NCI-H2107 (cell line): ENCODE measurements around the gene RABGAP1L.
"Not testable (repeated sequence)": the region's sequence is repeated elsewhere in the genome, so short reads cannot be mapped to it uniquely, and the experiment has no call there.

Experiments
- DNase-seq: peaks from one replicate; lab custom pipeline; 2025; lab: John Stamatoyannopoulos, UW

The RABGAP1L gene

DNA sequence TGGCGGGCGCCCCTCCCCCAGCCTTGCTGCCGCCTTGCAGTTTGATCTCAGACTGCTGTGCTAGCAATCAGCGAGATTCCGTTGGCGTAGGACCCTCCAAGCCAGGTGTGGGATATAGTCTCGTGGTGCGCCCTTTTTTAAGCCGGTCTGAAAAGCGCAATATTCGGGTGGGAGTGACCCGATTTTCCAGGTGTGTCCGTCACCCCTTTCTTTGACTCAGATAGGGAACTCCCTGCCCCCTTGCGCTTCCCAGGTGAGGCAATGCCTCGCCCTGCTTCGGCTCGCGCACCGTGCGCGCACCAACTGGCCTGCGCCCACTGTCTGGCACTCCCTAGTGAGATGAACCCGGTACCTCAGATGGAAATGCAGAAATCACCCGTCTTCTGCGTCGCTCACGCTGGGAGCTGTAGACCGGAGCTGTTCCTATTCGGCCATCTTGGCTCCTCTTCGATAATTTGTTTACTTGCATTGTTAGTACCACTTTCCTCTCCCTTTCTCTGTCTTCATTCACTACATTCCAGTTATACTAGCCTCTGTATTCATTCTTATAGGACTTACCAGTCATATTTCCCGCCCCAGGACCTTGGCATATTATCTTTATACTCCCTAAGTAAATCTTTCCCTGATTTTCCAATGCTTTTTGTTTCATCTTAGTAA, 79.7 kb downstream of the RABGAP1L start:
- DNase-seq, result not testable (repeated sequence)

DNA sequence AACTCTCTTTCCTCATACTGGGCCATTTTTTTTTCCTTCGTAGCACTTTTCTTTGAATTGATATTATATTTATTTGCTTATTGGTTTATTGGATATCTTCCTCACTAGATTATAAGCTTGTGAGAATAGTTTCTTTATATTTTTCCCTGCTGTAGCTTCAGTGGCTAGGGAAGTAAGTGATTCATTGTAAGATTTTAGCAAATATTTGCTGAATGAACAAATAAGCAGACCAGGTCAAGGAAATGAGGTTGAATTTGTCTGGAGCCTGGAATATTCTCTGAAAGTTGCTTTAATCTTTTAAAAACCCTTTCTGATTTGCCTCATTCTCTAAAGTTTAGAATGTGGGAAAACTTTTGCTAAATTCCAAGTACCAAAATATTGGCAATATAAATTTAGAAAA, 80.2 kb downstream of the RABGAP1L start:
- DNase-seq, result no peak

DNA sequence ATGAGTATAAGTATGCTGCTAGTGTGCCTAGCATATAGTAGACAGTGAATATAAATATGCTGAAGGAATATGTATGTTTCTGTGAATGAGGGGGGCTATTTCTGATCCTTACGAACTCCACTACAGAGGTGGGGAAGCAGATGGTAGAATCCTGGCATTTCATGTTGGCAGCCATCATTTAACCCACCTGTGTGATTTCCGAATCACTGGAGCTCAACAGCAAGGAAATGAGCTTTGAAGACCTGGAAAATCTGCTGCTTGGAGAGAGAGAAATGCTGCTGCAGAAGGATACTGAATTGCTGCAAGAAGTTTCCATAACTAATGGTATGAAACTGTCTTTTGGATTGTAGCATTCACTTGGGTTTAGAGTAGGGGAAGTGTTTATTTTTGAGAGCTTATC, 83.5 kb downstream of the RABGAP1L start:
- no peak for DNase-seq

DNA sequence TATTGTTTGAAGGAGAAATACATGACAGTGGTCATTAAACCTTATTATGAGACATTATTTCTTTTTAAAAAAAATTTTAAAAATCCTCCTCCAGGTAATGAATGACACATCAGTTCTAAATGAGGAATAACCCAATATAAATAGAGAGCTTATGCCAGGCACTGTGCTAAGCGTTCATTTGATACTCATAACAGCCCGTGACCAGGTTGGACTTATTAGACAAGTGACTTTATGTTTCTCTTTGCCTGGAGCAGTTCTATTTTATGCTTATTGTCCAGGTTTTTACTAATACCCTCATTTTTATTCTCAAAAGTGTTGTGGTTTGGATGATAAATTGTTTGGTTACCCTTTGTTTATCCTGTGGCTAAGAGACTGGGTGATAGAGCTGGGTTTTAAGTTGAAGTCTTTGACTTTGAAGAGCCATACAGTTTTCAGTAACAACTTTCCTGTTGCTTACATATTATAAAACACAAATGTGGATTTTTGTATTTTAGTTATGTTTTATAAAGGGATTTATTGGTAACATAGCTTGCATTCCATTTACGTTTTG, 84.2 kb downstream of the RABGAP1L start:
- DNase-seq, result no peak

DNA sequence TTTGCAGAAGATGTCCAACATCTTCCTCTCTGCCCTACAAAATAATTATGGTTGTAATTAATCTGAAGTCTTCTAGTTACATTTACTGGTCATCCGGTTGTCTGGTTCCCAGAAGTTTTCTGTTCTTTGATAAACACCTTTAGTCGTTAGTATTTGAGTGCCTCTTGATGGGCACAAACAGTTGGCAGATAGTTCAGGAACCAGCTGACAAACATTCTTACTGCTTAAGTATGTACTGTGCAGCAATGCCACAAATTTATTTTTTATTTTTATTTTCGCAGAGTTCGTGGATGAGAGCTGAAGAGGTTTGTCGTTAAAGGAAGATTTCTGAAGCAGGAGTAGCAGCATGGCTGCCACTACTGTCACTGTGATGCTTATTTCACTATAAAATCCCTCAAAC, 84.7 kb downstream of the RABGAP1L start:
- DNase-seq, result no peak

DNA sequence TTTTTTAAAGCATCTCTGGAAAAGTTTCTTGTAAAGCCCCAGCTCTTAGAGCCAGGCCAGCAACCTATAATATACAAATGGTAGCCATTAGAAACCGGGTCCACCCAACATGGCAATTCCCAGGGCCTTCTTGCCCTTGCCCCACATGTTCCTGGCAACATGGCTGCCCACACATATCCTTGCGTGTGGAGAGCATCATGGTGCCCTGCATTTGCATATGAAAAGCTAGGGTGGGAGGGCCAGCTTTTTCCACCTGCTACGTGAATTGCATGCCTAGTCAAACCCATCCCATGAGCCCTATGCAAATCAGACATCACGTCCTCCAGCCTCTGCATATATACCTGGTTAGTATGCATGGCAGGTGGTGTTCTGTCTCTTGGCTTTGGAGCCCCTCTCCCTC, 88.2 kb downstream of the RABGAP1L start:
- no peak for DNase-seq

DNA sequence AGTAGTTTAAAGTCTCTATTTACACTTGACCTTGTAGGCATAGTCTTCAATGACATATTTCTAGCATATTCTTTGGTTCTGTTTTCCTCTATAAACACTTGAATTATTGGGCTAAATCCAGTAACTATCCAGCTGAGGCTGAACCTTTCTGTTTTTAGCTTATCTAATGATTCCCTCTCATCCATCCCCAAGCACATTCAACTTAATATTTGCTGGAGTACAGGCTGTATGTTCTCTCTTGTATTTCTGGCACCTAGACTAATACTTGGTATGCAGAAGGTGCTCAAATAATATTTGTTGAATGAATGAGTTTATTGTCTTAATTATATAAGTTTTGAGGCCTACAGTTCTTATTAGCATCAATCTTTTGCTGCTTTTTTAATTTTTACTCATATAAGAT, 88.7 kb downstream of the RABGAP1L start:
- no peak for DNase-seq

DNA sequence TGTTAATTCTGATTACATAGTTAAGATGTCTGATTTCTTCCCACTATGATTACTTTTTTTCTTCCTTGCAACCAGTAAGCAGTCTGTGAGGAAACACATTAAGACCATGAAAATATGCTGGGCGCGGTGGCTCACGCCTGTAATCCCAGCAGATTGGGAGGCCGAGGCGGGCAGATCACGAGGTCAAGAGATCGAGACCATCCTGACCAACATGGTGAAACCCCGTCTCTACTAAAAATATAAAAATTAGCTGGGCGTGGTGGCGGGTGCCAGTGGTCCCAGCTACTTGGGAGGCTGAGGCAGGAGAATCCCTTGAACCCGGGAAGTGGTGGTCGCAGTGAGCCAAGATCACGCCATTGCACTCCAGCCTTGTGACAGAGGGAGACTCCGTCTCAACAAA, 97.1 kb downstream of the RABGAP1L start:
- not testable (repeated sequence) for DNase-seq

DNA sequence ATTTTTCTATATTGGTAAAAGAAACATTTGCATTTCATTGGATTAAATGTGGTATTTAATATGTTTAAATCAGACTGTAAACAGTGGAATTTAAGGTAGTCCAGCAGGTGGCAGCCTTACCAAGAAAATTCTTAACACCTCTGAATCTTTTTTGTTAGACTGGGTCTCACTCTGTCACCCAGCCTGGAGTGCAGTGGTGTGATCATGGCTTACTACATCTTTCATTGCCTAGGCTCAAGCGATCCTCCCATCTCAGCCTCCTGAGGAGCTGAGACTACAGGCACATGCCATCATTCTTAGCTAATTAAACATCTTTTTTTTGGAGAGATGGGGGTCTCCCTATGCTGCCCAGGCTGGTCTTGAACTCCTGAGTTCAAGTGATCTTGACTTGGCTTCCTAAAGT, 98.8 kb downstream of the RABGAP1L start:
- DNase-seq, result peak; percentile 5

DNA sequence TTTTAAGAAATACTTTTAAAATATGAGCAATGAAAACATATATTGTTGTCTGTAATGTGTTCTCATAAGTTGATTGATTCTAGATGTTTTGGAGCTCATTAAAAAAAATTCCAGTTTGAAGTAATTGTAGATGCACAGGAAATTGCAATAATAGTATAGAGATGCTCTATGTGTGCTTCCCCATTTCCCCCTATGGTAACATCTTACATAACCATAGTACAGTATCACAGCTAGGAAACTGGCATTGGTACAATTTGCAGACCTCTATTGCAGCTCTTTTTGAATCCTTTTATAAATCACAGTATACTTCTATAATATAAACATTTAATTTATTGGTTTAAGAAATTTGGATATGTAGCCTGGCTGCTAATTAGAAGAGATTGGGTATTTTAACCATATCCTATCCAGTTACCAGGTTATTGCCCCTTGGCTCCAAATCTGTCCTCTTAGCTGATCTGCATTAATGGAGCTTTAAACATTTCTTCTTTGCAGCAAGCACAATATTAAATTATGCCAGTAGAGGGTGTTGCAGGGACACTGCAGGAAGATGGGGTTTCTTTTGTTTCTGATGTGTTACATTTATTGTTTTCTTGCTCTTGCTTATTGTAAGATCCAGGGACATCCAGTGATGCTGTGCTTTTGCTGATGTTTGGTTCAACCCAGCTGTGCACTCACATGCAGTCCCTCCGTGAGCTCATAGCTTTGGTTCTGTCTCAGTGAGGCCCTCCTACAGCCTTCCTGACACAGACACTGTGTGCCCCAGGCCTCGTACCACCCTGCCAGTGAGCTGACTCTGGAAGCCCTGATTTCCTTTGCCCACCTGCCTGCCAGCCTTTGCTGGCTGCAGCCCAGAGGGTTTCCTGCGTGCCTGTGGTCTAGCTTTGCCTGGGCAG, 103.3 kb downstream of the RABGAP1L start:
- peak; percentile 36 for DNase-seq

DNA sequence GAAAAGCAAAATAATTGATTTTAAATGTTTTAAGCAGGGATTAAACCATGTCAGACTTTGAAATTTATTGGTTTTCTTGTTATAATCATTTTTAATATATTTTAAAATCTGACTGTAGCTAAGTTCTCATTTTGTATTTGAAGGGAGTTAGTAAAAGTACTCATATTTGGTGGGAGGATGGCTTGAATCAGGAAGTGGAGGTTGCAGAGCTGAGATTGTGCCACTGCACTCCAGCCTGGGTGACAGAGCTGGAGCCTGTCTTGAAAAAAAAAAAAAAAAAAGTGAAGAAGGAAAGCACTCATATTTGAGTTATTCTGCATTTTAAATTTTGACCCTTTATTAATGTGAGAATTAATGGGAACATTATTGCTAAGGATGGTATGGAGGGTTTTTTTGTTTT, 106.0 kb downstream of the RABGAP1L start:
- no peak for DNase-seq

DNA sequence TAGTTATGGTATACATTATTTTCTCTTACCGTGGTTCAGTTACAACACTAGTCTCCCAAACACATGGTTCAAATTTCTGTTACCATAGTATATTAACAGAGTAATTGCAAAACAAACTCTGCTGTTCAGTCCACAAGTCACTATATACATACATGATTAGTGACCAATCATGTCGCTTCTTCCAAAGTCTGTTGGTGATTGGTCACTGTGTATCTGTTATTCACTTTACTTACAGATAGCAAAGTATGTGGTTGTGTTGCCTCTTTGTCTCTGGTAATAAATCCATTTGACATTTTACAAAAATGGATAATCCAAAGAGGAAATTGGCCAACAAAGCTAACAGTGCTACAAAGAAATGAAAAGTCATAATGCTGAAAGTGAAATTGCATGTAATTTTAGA, 107.2 kb downstream of the RABGAP1L start:
- DNase-seq, result no peak

DNA sequence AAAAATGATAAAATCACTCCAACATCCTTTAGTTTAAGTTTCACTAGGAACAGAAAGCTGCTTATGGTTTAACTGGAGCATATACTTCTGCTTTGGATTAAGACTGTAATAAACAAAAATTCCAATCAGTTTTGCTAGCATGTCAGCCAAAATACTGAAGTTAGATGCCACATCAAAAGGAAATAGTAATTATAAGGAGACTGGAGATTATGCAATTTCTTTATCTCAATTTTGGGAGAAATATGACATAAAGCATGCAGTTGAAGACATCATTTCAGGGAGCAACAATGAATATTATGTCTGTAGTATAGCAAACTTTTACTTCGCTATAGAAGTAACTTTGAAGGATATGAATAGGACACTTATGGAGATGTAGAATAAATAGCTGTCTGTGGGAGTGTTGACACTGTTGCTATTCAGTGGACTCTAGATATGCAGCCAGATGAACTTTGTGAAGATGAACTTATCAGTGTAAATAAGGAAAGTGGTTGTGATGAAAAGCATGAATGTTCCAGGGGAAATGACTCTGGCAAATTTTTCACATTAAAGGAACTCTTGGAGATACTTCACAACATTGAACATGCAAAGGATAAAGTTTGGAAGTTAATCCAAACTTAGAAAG, 107.8 kb downstream of the RABGAP1L start:
- no peak for DNase-seq

DNA sequence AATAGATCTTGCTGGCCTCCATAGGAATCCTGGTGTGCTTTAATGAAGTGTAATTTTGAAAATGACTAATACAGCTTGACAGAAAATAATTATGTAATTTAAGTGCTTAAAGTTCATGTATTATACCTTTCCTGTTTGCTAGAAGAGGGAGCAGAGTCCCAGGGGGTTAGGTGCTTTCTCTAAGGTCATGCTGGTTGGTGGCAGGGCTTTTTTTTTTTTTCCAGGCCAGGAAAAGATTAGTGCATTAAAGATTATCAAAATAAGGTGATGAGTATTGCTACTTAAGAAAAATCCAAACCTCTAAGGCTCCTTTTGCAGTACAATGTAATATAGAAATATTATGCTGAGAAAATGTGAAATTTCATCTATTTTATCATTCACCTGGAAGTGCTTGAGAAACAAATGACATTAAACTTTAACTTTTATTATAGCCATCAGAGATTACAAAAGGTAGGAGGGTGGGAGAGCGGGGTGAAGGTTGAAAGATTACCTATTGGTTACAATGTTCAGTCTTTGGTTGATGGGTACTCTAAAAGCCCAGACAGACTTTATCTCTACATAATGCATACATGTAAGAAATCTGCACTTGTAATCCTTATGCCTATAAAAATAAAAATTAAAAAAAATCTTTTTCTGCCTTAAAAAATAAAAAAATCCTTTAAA, 110.8 kb downstream of the RABGAP1L start:
- DNase-seq, result no peak

DNA sequence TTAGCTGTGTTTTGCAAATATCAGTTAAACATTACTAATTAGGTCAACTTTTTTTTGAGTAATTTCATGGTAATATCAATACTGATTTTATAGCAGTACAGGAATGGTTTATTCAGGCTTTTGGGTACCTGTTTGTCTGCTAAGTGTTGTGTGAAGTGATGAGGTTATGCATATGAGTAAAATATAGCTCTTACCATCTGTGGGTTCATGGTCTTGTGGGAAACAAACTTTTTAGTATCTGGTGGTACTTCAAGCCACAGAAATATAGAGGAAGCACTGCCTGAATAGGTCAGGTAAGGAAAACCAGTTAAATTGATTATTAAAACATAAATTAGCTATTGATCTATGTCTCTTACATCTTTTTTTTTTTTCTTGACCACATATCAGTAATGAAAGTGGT, 113.9 kb downstream of the RABGAP1L start:
- no peak for DNase-seq

DNA sequence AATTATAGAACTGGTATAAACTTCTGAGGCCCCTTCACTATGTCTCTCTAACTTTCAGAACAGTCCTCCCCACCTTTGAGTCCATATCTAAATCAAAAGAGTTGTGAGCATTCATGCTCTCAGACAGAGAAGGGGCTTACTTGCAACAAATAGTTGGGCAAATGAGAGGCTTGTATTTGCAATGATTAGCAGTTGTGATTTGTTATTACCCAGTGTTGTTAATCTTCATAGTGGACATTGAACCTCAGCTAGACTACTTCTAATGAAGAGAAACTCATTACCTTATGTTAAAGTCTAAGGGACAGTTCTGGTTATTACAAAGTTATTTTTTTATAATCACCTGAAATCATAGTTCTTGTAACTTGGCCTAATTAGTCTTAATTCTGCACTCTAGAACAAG, 114.5 kb downstream of the RABGAP1L start:
- no peak for DNase-seq

DNA sequence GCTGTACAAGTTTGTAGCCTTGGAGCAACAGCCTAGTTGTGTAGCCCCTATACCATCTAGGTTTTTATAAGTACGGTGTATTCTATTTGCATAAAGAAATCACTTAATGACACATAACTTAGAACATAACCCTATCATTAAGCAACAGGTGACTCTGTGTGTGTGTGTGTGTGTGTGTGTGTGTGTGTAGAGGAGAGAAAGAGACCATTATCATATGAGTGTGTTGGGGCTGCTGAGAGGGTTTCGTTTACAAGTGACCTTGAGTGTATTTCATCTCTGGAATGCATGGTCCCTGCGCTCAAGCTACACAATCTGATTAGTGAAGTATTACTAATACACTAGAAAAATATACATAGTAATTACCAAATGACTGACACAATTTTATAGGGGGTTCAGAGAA, 115.1 kb downstream of the RABGAP1L start:
- no peak for DNase-seq

DNA sequence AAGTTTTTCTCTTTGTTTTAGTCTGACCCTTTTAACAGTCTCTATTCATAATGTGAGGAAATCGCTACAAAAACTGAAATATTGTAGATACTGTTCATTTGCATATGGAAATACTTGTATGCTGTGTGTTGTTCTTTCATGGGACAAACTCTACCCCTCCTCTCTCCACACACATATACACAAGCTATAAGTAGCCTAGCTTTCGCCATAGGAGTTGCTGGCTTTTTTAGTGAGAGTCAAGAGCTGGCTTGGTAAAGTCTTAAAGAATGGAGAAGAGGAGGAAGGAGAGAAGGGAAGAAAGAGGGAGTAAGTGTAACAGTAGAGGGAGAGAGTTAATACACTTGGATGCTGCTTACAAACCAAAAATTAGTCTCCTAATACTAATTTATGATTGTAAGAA, 115.6 kb downstream of the RABGAP1L start:
- DNase-seq, result no peak

DNA sequence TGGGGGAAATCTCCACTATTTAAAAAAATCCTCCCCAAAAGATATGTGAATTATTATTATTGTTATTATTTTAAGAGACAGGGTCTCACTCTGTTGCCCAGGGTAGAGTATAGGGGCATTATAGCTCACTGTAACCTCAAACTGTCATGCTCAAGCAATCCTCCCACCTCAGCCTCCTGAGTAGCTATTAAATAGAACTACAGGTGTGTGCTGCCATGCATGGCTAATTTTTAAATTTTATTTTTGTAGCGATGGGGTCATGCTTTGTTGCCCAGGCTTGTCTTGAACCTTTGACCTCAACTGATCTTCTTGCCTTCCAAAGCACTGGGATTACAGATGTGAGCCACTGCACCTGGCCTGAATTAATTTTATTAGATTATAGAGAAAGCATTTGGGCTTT, 116.8 kb downstream of the RABGAP1L start:
- no peak for DNase-seq

DNA sequence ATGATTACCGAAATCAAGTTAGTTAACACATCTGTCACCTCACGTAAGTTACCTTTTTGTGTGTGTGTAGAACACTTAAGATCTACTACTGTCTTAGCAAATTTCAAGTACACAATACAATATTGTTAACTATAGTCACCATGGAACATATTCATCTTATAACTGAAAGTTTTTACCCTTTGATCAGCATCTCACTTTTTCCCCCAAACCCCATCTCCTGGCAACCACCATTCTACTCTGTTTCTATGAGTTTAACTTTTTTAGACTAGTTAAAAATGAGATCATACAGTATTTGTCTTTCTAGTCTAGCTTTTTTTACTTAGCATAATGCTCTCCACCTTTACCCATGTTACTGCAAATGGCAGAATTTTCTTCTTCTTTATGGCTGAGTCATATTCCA, 124.7 kb downstream of the RABGAP1L start:
- DNase-seq, result no peak

DNA sequence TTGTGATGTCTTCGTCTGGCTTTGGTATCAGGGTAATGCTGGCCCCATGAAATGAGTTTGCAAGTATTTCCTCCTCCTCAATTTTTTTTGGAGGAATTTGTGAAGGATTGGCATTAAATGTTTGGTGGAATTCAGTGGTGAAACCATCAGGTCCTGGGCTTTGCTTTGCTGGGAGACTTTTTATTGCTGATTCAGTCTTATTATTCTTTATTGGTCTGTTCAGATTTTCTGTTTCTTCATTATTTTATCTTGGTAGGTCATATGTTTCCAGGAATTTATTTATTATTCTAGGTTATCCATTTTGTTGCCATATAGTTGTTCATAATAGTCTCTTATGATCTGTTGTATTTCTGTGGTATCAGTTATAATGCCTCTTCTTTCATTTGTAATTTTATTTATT, 126.7 kb downstream of the RABGAP1L start:
- no peak for DNase-seq

DNA sequence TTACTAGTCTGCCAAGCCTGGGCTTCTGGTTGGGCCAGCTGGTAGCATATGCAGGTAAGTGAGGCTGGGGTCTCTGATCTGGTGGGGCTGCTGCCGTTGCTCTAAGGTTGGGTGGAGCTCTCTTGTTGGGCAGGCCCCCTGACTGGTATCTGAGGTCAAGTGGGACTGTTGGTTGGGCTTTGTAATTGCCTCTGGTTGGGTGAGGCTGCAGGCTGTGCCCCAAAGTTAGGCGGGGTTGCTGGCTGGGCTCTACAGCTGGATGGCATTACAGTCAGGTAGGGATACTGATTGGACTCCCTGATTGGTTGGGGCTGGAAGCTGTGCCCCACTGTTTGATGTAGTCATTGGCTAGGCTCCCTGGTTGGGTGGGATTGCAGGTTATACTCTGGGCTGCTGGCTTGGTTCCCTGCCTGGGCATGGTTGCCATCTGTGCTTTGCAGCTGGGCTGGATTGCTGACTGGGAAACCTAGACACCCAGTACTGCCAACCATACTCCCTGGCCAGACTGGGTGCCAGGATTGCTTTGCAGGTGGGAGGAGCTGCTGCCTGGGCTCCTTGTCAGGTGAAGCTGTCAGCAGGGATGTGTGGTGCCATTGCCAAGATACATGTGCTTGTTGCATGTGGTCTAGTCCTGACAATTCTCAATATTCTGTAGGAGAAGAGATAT, 130.5 kb downstream of the RABGAP1L start:
- DNase-seq, result no peak
